HG03039 (cell line): ENCODE results near the gene EFNA4.

ENCODE experiments used
- ATAC-seq: cut with Tn5 transposase; IDR thresholded peaks from one replicate; pipeline ENCODE4 v1.9.1; 2021; ENCODE audit warnings: mild to moderate bottlenecking, moderate library complexity; ENCODE audit not compliant: unreplicated experiment

EFNA4 gene

GRCh38 chr1:155032886-155033285 lies 30.7 kb upstream of the EFNA4 start:
- no peak for ATAC-seq

GRCh38 chr1:155033524-155033923 lies 30.0 kb upstream of the EFNA4 start, which contains the start of the genes DCST1 and DCST2:
TSS of gene DCST1 (plus strand) at chr1:155033824. CDS start at chr1:155034037, 213 bp downstream.
TSS of gene DCST2 (minus strand) at chr1:155033781. CDS start at chr1:155033701, 80 bp downstream.
- no peak for ATAC-seq

DNA sequence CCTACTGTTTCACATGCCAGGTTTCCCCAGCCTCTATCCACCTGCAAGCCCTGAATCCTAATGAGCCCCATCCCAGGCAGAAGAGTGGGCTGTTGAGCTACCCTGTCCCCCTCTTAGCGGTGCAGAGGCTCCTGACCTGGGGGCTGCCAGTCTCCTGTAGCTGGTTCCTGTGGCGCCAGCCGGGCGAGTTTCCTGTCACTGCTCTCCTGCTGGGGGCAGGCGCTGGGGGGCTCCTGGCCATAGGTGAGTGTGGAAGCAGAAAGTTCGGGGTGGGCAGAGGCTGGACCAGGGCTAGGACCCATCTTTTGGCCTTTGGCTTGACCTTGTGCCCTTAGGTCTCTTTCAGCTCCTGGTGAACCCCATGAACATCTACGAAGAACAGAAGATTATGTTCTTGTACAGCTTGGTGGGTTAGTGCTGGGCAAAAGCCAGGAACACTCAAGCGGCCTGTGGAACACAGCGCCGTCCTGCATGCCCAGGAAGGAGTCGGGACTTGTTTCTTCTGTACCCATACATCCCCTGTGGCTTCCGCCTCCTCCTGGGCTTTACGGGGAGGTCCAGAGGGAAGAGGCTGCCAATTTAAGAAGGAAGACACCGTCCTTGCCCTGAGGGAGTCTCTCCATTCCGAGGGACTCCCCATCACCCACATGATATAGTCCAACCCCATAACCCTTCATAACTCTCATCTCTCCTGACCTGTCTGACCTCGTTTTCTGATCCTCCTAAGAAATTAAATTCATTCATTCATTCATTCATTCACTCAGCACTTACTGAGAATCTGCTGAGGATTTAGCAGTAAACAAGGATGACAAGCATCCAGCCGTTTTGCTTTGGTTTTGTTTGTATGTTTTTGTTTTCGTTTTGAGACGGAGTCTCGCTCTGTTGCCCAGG lies 29.0 kb upstream of the EFNA4 start:
- no peak for ATAC-seq

- ATAC-seq, result no peak
Observed at GRCh38 chr1:155035936-155036335, 27.6 kb upstream of the EFNA4 start.

DNA sequence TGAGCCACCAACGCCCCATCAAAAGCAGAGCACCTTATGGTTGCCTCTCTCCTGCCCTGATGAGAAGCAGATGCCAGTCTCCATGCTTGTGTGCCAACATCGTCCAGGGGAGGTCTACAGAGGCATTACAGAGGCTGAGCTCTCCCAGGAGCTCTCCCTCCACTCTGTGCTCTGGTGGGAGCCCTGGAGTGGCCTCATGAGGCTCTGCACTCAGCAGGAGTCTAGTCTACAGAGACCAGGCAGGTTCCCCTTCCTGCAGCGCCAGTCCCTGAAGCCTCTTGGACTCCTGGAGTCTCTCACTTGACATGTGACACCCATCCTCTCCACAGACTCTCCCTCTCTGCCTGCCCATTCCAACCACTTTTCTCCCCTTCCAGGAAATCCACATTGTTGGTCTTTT lies 26.5 kb upstream of the EFNA4 start:
- ATAC-seq, result no peak

DNA sequence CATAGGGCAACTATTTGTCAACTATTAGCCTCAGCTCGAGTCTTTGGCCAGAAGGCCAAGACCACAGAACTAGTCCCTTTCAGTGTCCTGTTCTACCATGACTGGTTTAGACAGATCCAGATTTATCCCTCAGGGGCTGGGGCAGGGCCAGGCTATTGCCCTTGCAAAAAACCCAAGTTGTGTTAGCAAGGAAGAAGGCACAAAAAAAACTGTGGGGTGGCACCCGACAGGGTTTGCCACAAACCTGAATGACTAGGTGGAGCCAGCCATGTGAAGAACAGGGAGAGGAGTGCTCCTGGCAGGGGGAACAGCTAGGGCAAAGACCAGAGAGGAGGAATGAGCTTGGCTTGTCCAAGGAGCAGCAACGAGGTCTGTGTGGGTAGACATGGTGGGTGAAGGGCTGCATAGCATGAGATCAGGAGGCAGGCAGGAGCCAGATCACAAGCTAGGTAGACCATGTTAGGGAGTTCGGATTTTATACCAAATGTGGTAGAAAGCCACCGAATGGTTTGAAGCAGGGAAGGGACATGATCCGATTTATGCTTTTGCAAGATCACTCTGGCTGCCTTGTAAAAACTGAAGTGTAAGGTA lies 25.6 kb upstream of the EFNA4 start:
- no peak for ATAC-seq

GRCh38 chr1:155038602-155039307 lies 24.8 kb upstream of the EFNA4 start:
- no peak for ATAC-seq

GRCh38 chr1:155039308-155039669 lies 24.3 kb upstream of the EFNA4 start:
- ATAC-seq, result no peak

- no peak for ATAC-seq
Observed at GRCh38 chr1:155040358-155041093, 23.0 kb upstream of the EFNA4 start.

DNA sequence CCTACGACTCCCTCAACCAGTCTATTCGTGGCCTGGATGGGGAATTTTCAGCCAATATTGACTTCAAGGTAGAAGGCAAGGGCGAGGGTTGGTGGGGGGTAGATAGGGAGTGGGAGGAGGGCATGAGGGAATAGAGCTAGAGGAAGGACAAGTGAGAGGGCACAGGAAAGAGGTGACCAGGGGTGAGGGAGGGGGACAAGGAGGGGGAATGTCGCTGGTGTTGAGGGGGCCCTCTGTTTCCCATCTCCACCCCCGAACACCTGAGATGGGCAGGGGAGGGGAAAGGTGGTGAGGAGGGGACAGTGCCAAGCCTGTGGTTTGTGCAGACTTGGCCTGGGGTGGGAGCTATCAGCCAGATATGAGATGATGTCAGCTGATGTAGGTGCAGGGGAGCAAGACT lies 20.8 kb upstream of the EFNA4 start:
- ATAC-seq, result no peak

GRCh38 chr1:155043301-155043702 lies 20.2 kb upstream of the EFNA4 start:
- no peak for ATAC-seq

GRCh38 chr1:155043793-155044192 lies 19.7 kb upstream of the EFNA4 start:
- no peak for ATAC-seq

DNA sequence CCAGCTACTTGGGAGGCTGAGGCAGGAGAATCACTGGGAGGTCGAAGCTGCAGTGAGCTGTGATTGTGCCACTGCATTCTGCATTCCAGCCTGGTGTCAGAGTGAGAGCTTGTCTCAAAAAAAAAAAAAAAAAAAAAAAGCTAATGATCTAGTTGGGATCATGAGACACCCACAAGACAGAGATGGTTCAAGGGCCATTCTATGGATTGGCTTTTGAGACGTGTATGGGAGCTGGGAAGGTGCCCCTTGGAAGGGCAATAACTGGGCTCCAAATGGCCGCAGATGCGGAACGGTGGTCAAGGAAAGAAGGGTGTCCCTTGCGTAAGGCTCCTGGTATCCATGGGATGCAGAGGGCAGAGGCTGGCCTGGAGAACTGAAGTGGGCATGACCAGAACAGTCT lies 19.2 kb upstream of the EFNA4 start:
- ATAC-seq, result no peak

GRCh38 chr1:155044812-155045657 lies 18.5 kb upstream of the EFNA4 start:
- ATAC-seq, result no peak

DNA sequence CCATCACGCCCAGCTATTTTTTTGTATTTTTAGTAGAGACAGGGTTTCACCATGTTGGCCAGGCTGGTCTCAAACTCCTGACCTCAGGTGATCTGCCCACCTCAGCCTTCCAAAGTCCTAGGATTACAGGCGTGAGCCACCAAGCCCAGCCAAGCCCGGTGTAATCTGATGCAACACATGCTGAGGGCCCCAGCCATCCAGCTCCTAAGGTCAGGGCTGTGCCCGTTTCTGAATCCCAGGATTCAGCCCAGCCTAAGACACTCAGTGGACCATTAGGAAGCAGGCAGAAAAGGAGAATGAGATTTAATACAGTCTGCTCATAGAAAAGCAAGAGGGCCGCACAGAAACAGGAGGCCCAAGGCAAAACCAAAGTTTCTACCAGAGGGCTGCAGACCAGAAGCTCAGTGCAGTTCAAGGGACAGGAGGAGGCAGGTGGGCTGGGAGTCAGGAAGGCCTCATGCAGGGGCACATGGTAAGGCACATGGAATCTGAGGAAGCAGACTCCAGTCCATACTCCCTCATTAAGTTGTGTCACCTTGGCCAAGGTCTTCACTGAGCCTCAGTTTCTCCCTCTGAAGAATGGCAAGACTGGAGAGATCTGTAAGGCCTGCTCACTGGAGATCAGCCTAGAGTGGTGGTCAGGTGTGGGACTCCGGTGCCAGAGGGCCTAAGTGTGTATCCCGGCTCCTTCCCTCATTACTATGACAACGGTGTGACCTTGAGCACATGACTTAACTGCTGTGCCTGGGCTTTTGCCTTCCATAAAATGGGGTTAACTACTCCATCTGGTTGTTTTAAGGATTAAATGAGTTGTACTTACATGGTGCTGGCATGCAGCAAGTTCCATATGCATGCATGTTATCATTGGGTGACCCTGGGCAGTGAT lies 14.8 kb upstream of the EFNA4 start:
- no peak for ATAC-seq

GRCh38 chr1:155049651-155050559 lies 13.6 kb upstream of the EFNA4 start:
- ATAC-seq, result no peak

DNA sequence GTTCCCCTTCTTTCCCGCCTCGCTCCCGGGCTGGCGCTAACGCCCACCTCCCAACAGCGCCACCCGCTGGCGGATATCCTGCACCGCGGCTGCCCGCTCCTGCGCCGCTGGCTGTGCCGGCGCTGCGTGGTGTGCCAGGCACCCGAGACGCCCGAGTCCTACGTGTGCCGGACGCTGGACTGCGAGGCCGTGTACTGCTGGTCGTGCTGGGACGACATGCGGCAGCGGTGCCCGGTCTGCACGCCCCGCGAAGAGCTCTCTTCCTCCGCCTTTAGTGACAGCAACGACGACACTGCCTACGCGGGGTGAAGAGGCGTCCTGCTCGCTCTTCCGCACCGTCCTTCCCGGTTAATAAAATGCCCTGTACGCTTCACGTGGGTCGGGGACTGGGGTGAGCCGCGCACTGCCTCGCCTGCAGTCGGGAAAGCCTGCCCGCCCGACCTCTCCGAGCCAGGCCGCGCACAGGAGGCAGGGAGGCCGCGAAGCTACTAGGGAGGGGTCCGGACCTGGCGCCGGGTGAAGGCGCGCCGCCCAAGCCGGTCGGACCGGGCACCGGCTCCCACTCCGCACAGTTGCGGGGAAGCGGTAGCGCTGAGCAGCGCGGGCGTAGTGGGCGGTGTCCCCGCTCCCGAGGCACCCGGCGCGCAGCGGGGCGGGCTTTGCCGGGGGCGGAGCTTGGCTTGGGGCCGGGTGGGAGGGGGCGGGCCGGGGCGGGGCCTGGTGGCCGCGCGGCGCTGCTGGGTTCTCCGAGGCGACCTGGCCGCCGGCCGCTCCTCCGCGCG lies 12.8 kb upstream of the EFNA4 start, which contains the start of gene ADAM15:
Gene ADAM15 (plus strand): TSS at position 757 of the 782 bp plus-strand sequence. CDS start 71 bp downstream, outside the sequence.
- peak; percentile 46 for ATAC-seq
